ENCODE data around the gene H6PD.

Gene H6PD

DNA sequence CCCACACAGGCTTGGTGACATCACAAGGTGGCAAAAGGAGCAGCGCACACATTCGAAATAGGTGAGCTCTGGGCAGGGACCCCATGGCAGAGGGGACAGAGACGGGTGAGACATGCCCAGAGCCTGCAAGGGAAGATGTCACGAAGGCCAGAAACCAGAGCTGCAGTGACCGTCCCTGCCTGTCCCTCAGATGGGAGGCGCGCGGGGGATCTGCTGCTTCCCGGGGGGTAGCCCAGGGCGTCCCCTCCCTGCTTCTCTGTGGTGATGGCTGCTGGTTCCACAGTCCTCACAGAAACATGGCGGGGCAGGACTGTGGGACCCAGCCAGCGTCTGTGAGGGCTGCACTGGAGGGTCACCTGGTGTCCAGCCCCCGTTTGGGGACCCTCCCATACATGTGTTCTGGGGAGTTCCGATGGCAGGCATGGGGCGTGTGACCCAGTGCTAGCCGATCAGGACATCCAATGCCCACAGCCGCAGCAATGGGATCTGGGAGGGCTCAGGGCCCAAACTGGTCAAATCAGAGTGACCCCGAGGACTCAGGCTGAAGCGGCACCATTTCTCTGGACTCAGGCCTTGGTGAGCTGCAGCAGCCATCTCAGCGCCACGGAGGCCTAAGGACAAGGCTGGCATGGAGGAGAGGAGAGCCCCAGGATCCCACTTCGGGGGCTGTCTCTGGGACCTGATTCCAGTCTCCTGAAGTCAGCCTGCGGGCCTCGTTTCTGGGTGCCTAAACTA, 37.5 kb downstream of the H6PD start:
- no peak overlapping the region for H3K4me3 ChIP-seq (replicated peaks; ENCODE audit: insufficient read depth, low read length)
- DNase-seq (ENCODE audit: low read depth in 1 of 2, low spot score in 1 of 2), result no peak
- no peak overlapping the region for H3K27ac ChIP-seq (replicated peaks)
- TF ChIP-seq CTCF (IDR thresholded peaks at IDR 0.05; ENCODE audit: insufficient read depth, low read length) (no peak), GABPA (IDR thresholded peaks at IDR 0.05; ENCODE audit: low read depth) (no peak), SPI1 (IDR thresholded peaks at IDR 0.05; ENCODE audit: borderline replicate concordance, low read depth) (no peak), POLR2AphosphoS5 (IDR thresholded peaks at IDR 0.05; ENCODE audit: low read depth) (no peak)
- H3K27me3 ChIP-seq (ENCODE audit: insufficient read depth, poor library complexity, severe bottlenecking), result no peaks in the 10 kb centered on the region

GRCh38 chr1:9273177-9273576, 38.6 kb downstream of the H6PD start:
- no peak for DNase-seq (ENCODE audit: low read depth in 1 of 2, low spot score in 1 of 2)
- Histone ChIP-seq H3K27me3 (ENCODE audit: insufficient read depth, poor library complexity, severe bottlenecking) (no peaks in the 10 kb centered on the region), H3K27ac (replicated peaks) (no peak overlapping the region), H3K4me3 (replicated peaks; ENCODE audit: insufficient read depth, low read length) (no peak overlapping the region)
- TF ChIP-seq CTCF (IDR thresholded peaks at IDR 0.05; ENCODE audit: insufficient read depth, low read length), result no peak
- TF ChIP-seq, protein P1, sequence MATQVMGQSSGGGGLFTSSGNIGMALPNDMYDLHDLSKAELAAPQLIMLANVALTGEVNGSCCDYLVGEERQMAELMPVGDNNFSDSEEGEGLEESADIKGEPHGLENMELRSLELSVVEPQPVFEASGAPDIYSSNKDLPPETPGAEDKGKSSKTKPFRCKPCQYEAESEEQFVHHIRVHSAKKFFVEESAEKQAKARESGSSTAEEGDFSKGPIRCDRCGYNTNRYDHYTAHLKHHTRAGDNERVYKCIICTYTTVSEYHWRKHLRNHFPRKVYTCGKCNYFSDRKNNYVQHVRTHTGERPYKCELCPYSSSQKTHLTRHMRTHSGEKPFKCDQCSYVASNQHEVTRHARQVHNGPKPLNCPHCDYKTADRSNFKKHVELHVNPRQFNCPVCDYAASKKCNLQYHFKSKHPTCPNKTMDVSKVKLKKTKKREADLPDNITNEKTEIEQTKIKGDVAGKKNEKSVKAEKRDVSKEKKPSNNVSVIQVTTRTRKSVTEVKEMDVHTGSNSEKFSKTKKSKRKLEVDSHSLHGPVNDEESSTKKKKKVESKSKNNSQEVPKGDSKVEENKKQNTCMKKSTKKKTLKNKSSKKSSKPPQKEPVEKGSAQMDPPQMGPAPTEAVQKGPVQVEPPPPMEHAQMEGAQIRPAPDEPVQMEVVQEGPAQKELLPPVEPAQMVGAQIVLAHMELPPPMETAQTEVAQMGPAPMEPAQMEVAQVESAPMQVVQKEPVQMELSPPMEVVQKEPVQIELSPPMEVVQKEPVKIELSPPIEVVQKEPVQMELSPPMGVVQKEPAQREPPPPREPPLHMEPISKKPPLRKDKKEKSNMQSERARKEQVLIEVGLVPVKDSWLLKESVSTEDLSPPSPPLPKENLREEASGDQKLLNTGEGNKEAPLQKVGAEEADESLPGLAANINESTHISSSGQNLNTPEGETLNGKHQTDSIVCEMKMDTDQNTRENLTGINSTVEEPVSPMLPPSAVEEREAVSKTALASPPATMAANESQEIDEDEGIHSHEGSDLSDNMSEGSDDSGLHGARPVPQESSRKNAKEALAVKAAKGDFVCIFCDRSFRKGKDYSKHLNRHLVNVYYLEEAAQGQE (IDR thresholded peaks at IDR 0.05; ENCODE audit: insufficient replicate concordance, low read depth), result no peak
- TF ChIP-seq SPI1 (IDR thresholded peaks at IDR 0.05; ENCODE audit: borderline replicate concordance, low read depth), result no peak
- no peak for TF ChIP-seq GABPA (IDR thresholded peaks at IDR 0.05; ENCODE audit: low read depth)
- TF ChIP-seq POLR2AphosphoS5 (IDR thresholded peaks at IDR 0.05; ENCODE audit: low read depth), result no peak

- no peaks in the 10 kb centered on the region for H3K27me3 ChIP-seq (ENCODE audit: insufficient read depth, poor library complexity, severe bottlenecking)
- TF ChIP-seq, protein P1 (IDR thresholded peaks at IDR 0.05; ENCODE audit: insufficient replicate concordance, low read depth), result no peak
- TF ChIP-seq SPI1 (IDR thresholded peaks at IDR 0.05; ENCODE audit: borderline replicate concordance, low read depth), result no peak
- TF ChIP-seq CTCF (IDR thresholded peaks at IDR 0.05; ENCODE audit: insufficient read depth, low read length), result no peak
- no peak for TF ChIP-seq POLR2AphosphoS5 (IDR thresholded peaks at IDR 0.05; ENCODE audit: low read depth)
- no peak for TF ChIP-seq GABPA (IDR thresholded peaks at IDR 0.05; ENCODE audit: low read depth)
- DNase-seq (ENCODE audit: low read depth in 1 of 2, low spot score in 1 of 2), result no peak
- no peak overlapping the region for H3K27ac ChIP-seq (replicated peaks)
- no peak overlapping the region for H3K4me3 ChIP-seq (replicated peaks; ENCODE audit: insufficient read depth, low read length)
Measured at GRCh38 chr1:9275161-9275560, 40.6 kb downstream of the H6PD start.
